ENCODE measurements around the gene KIAA1328.

DNA sequence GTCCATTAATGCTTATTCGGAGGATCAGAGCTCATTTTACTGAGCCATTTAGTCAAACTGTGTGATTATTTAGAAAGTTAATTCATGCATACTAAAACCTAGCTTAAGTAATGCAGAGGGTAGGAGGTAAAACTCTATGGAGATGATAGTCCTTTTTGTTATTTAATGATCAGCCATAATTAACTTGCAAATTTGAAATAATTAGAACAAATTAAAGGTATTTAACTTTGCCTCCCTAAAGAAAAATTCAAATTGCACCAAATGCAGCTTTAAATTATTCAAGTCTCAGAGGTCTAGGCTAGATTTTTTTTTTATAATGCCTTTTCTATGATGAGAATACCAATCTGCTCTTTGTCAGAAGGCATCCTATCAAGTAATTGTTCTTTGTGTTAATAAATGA, 310.9 kb downstream of the KIAA1328 start:
- TF ChIP-seq SMAD3 (CRISPR knock-in tag; conservative IDR thresholded peaks at IDR 0.05) (no peak), POLR2A (conservative IDR thresholded peaks at IDR 0.05) (no peak), ATF3 (IDR thresholded peaks at IDR 0.05) (no peak), ATF3 (CRISPR knock-in tag; conservative IDR thresholded peaks at IDR 0.05) (no peak), CCAR2 (IDR thresholded peaks at IDR 0.05; ENCODE audit: low read depth, low read length) (no peak), DPF2 (IDR thresholded peaks at IDR 0.05) (no peak), PHF21A (IDR thresholded peaks at IDR 0.05; ENCODE audit: borderline replicate concordance, low read depth) (no peak), ZNF347 (CRISPR knock-in tag; IDR thresholded peaks at IDR 0.05; ENCODE audit: low read depth) (no peak), FOXM1 (IDR thresholded peaks at IDR 0.05; ENCODE audit: low read depth) (no peak), FOXM1 (CRISPR knock-in tag; IDR thresholded peaks at IDR 0.05; ENCODE audit: low read depth) (no peak), CBX3 (IDR thresholded peaks at IDR 0.05; ENCODE audit: borderline replicate concordance in 1 of 2, low read length in 2 of 2) (no peak), CBX8 (IDR thresholded peaks at IDR 0.05; ENCODE audit: borderline replicate concordance, extremely low read depth, low read depth, low read length, poor library complexity, severe bottlenecking) (no peak), RBBP5 (IDR thresholded peaks at IDR 0.05; ENCODE audit: borderline replicate concordance, insufficient read depth, low read length, poor library complexity, severe bottlenecking) (no peak)

Data from K562 (cell line).